SU-DHL-6 (cell line): ENCODE results near the gene SLC16A6.
"Not testable (repeated sequence)": the region's sequence is repeated elsewhere in the genome, so short reads cannot be mapped to it uniquely, and the experiment has no call there.

ENCODE experiments used
- H2AFZ ChIP-seq: fragments of 200-600 bp; sonication (generic); 2 replicates; pipeline ENCODE4 v1.6.1; 2014; ENCODE audit warnings: low read depth, mild to moderate bottlenecking, moderate library complexity, mixed read lengths, antibody characterized with exemption, low read length; ENCODE audit not compliant: severe bottlenecking
- H3F3A ChIP-seq: fragments of 200-600 bp; shearing (Covaris generic); 2 replicates; pipeline ENCODE4 v1.6.0; 2016; ENCODE audit warnings: antibody characterized with exemption, mild to moderate bottlenecking; ENCODE audit not compliant: insufficient read depth
- H3K27ac ChIP-seq: fragments of 200-600 bp; sonication (generic); 2 replicates; pipeline ENCODE4 v1.5.1; 2016; ENCODE audit warnings: low read depth, mild to moderate bottlenecking, low read length, moderate library complexity, mixed read lengths
- H3K27me3 ChIP-seq: fragments of 200-600 bp; sonication (generic), shearing (Covaris generic); 2 replicates; pipeline ENCODE4 v1.6.0; 2014; ENCODE audit warnings: mild to moderate bottlenecking, low read length
- H3K36me3 ChIP-seq: fragments of 200-600 bp; sonication (generic); 2 replicates; pipeline ENCODE4 v1.6.1; 2014; ENCODE audit warnings: mild to moderate bottlenecking, low read length, mixed read lengths
- H3K4me2 ChIP-seq: fragments of 300-600, 200-600 bp; shearing (Covaris generic), sonication (generic); 2 replicates; pipeline ENCODE4 v1.6.0; 2014; ENCODE audit warnings: low read length, low read depth, mild to moderate bottlenecking; ENCODE audit not compliant: poor library complexity, severe bottlenecking
- H3K4me3 ChIP-seq: fragments of 200-600 bp; sonication (generic); 2 replicates; pipeline ENCODE4 v1.5.1; 2014; ENCODE audit warnings: antibody characterized with exemption, low read length, mild to moderate bottlenecking, mixed read lengths; ENCODE audit not compliant: insufficient read depth, poor library complexity, severe bottlenecking
- H3K79me2 ChIP-seq: fragments of 200-600 bp; sonication (generic); 2 replicates; pipeline ENCODE4 v1.6.1; 2014; ENCODE audit warnings: mild to moderate bottlenecking, low read length, moderate library complexity; ENCODE audit not compliant: insufficient read depth
- H3K9ac ChIP-seq: fragments of 200-600 bp; sonication (generic); 2 replicates; pipeline ENCODE4 v1.7.0; 2014; ENCODE audit warnings: mild to moderate bottlenecking, low read length
- H3K9me2 ChIP-seq: fragments of 200-600 bp; sonication (generic); replicated peaks from 2 replicates; pipeline ENCODE4 v1.6.1; 2014; ENCODE audit warnings: low read length; ENCODE audit not compliant: insufficient read depth
- H3K9me3 ChIP-seq: fragments of 200-600 bp; sonication (generic); 2 replicates; pipeline ENCODE4 v1.6.1; 2014; ENCODE audit warnings: low read length, mixed read lengths; ENCODE audit not compliant: insufficient read depth
- H4K20me1 ChIP-seq: fragments of 200-600 bp; sonication (generic); 2 replicates; pipeline ENCODE4 v1.6.1; 2014; ENCODE audit warnings: low read depth, mild to moderate bottlenecking, antibody characterized with exemption, low read length, moderate library complexity, mixed read lengths
- EZH2phosphoT487 ChIP-seq: fragments of 200-600 bp; sonication (generic), shearing (Covaris generic); conservative IDR thresholded peaks from 2 replicates; pipeline ENCODE4 v1.6.1; 2018; ENCODE audit warnings: mild to moderate bottlenecking, antibody characterized with exemption, low read length, moderate library complexity, mixed read lengths
- TF ChIP-seq, protein P1 (sequence below): fragments of 200-600 bp; sonication (generic); IDR thresholded peaks from one replicate; pipeline ENCODE4 v1.5.1; 2017; ENCODE audit warnings: antibody characterized with exemption, mild to moderate bottlenecking, low read length, moderate library complexity; ENCODE audit not compliant: insufficient read depth, poor library complexity, severe bottlenecking

Gene SLC16A6

DNA sequence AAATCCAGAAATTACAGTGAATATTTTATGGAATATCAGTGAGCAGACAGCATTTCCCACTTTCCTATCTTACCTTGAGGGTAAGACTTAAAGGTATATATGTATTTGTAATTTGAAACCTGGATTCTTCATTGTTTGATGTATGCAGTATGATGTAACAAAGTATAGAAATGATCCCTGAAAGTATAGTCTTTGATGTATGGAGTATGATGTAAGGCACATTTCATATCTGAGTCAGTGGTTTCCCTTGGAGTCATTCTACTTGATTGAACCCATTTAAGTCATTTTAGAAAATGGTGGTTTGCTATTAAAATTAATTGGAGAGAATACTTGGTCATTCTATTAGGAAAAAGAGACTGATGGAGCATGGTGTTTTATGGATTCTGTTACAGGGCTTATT, 33.0 kb downstream of the SLC16A6 start:
- Histone ChIP-seq H3K9ac (peak overlapping the region; percentile 59), H3K79me2 (peaks cover 34% of the 10 kb centered on the region; the same call in 1 of the 2 replicates), H4K20me1 (no peaks in the 10 kb centered on the region), H3K27ac (peak overlapping the region; percentile 98), H3K9me2 (no peaks in the 10 kb centered on the region), H3K4me2 (peak overlapping the region; percentile 92), H3F3A (peaks cover 85% of the 10 kb centered on the region), H3K4me3 (no peak overlapping the region), H3K36me3 (0 out of 2 replicates have a peak, but pooled peaks cover under 1% of the 10 kb centered on the region), H2AFZ (no peak overlapping the region), H3K9me3 (no peaks in the 10 kb centered on the region), H3K27me3 (no peaks in the 10 kb centered on the region)
- TF ChIP-seq, protein P1, sequence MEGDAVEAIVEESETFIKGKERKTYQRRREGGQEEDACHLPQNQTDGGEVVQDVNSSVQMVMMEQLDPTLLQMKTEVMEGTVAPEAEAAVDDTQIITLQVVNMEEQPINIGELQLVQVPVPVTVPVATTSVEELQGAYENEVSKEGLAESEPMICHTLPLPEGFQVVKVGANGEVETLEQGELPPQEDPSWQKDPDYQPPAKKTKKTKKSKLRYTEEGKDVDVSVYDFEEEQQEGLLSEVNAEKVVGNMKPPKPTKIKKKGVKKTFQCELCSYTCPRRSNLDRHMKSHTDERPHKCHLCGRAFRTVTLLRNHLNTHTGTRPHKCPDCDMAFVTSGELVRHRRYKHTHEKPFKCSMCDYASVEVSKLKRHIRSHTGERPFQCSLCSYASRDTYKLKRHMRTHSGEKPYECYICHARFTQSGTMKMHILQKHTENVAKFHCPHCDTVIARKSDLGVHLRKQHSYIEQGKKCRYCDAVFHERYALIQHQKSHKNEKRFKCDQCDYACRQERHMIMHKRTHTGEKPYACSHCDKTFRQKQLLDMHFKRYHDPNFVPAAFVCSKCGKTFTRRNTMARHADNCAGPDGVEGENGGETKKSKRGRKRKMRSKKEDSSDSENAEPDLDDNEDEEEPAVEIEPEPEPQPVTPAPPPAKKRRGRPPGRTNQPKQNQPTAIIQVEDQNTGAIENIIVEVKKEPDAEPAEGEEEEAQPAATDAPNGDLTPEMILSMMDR = no peak
- TF ChIP-seq EZH2phosphoT487 = no peak

DNA sequence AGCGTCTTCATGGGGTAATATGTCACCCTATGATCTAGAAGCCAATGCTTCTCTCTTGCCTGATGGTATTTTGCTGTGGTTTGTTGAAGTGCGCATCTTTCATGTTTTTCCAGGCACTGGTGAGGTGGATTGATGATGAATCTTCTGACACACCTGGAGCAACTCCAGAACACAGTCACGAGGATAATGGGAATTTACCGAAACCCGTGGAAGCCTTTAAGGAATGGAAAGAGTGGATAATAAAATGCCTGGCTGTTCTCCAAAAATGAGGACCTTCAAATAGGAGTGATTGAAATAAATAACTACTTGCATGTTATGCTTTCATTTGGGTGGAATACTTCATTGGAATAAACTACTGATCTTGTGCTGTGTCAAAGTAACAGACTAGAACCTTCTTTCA, 34.2 kb downstream of the SLC16A6 start:
- H3K9me3 ChIP-seq, H3K27me3 ChIP-seq, H2AFZ ChIP-seq, H3K36me3 ChIP-seq, H3K4me3 ChIP-seq, H3K9me2 ChIP-seq, H4K20me1 ChIP-seq: not testable (repeated sequence)
- Histone ChIP-seq H3K79me2 (peaks cover 44% of the 10 kb centered on the region), H3F3A (peaks cover 87% of the 10 kb centered on the region), H3K4me2 (peak overlapping the region; percentile 92), H3K9ac (peak overlapping the region; percentile 97), H3K27ac (peak overlapping the region; percentile 98)

DNA sequence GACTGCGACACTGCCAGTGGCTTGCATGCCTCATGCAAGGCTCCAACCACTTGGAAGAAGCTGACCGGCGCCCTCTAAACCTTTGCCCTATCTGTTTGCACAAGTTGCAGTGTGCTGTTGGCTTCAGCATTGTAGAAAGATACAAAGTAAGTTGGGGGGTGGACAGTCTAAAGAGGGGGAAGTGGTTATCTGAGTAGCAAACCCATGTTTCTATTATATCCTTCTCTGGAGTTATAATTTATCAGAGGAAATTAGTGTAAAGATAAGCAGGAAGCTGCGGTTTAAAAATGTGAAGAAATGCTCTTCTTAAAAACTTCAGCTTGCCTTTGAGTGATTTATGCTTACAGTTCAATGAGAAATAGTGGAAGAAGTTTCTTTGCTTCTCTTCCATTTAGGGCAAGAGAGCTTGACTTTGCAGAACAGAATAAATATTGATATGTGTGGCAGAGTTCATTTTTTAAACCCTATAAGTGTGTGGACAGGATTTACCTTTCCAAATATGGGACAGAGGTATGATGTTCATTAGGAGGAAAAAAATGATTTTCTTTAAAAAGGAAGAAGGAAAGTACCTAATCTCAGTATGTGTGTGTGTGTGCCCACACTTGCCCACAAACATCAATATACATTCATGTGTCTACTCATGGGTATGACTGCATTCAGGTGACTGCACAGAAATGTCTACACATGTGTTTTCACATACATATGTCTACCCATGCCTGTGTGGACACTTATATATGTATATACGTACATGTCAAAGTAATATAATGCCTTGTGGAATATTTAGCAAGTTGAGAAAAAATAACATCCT, 35.0 kb downstream of the SLC16A6 start:
- Histone ChIP-seq H2AFZ (no peak overlapping the region), H3F3A (peaks cover 83% of the 10 kb centered on the region), H3K4me3 (no peak overlapping the region), H3K4me2 (peak overlapping the region; percentile 92), H3K36me3 (0 out of 2 replicates have a peak, but pooled peaks cover 8% of the 10 kb centered on the region), H3K9me2 (no peaks in the 10 kb centered on the region), H3K79me2 (peaks cover 50% of the 10 kb centered on the region), H3K9me3 (no peaks in the 10 kb centered on the region), H3K9ac (peak overlapping the region; percentile 97), H3K27me3 (no peaks in the 10 kb centered on the region), H3K27ac (peak overlapping the region; percentile 98), H4K20me1 (no peaks in the 10 kb centered on the region)
- TF ChIP-seq, protein P1 = no peak
- no peak for TF ChIP-seq EZH2phosphoT487

DNA sequence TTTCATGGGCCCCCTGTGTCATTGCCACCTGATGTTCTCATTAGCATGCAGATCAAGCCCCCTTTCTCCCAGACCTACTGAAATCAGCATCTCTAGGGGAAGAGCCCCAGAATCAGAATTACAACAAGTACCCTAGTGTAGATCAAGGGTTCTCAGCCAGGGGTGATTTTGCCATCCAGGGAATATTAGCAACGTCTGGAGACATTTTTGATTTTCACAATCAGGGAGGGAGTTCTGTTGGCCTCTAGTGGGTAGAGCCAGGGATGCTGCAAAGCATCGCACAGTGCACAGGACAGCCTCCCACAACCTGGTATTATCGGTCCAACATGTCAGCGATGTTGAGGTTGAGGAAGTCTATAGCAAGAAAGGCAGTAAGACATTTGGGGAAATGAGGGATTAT, 35.8 kb downstream of the SLC16A6 start:
- H4K20me1 ChIP-seq = no peaks in the 10 kb centered on the region
- peaks cover 84% of the 10 kb centered on the region for H3F3A ChIP-seq
- no peaks in the 10 kb centered on the region for H3K9me3 ChIP-seq
- no peak overlapping the region for H2AFZ ChIP-seq
- no peaks in the 10 kb centered on the region for H3K27me3 ChIP-seq
- peak overlapping the region; percentile 98 for H3K27ac ChIP-seq
- TF ChIP-seq, protein P1 = no peak
- no peak for TF ChIP-seq EZH2phosphoT487
- H3K79me2 ChIP-seq = peaks cover 50% of the 10 kb centered on the region
- 0 out of 2 replicates have a peak, but pooled peaks cover 8% of the 10 kb centered on the region for H3K36me3 ChIP-seq
- H3K9ac ChIP-seq = peak overlapping the region; percentile 97
- H3K4me2 ChIP-seq = peak overlapping the region; percentile 92
- peak overlapping the region; percentile 7 for H3K4me3 ChIP-seq
- H3K9me2 ChIP-seq = no peaks in the 10 kb centered on the region

DNA sequence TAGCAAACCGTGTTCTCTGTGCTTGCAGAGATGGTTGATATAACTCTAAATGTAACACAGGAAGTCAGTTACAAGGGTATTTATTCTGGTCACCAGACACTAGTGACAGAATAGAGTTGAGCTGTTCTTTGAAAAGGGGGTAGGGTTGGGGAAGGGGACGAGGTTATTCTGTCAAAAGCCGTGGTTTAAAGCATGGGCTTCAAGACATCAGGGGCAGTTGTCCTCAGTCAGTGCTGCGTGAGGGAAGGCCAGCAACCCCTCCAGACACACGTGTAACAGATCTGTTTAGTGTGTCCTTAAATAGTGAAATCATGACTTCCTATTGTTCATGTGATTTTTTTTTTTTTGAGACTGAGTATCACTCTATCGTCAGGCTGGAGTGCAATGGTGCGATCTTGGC, 37.5 kb downstream of the SLC16A6 start:
- not testable (repeated sequence) for H4K20me1 ChIP-seq, H3K36me3 ChIP-seq, H3K27me3 ChIP-seq, H2AFZ ChIP-seq, H3K9me2 ChIP-seq, H3K9me3 ChIP-seq, H3K4me3 ChIP-seq
- peaks cover 86% of the 10 kb centered on the region for H3F3A ChIP-seq
- peak overlapping the region; percentile 98 for H3K27ac ChIP-seq
- H3K4me2 ChIP-seq = peak overlapping the region; percentile 92
- H3K79me2 ChIP-seq = peaks cover 52% of the 10 kb centered on the region
- peak overlapping the region; percentile 97 for H3K9ac ChIP-seq
